Right hindlimb (tissue), 1 donor: ENCODE results near the gene STOML3.

Source experiments
- DNase-seq: peaks from one replicate; pipeline ENCODE4 v3.0.0-alpha.2; 2018

The STOML3 gene

GRCh38 chr13:38979891-38980749 lies 10.5 kb downstream of the STOML3 start:
- peak; percentile 89 for DNase-seq

- DNase-seq, result no peak
These were observed 20.1 kb downstream of the STOML3 start for GRCh38 chr13:38970380-38971051.

- no peak for DNase-seq
These were observed 21.4 kb downstream of the STOML3 start for GRCh38 chr13:38969187-38969586.

GRCh38 chr13:38967446-38967845 lies 23.2 kb downstream of the STOML3 start:
- no peak for DNase-seq

GRCh38 chr13:38965281-38965680 lies 25.4 kb downstream of the STOML3 start:
- DNase-seq, result no peak

- no peak for DNase-seq
These were observed 30.5 kb downstream of the STOML3 start for GRCh38 chr13:38960175-38960574.

GRCh38 chr13:38957794-38958592 lies 32.6 kb downstream of the STOML3 start:
- no peak for DNase-seq

- DNase-seq, result no peak
These were observed 35.8 kb downstream of the STOML3 start for GRCh38 chr13:38954844-38955243.

- no peak for DNase-seq
These were observed 36.3 kb downstream of the STOML3 start for GRCh38 chr13:38954291-38954690.

- no peak for DNase-seq
These were observed 37.8 kb downstream of the STOML3 start for GRCh38 chr13:38952827-38953226.

GRCh38 chr13:38951525-38952313 lies 38.9 kb downstream of the STOML3 start:
- DNase-seq, result no peak

GRCh38 chr13:38950987-38951386 lies 39.6 kb downstream of the STOML3 start:
- no peak for DNase-seq

- no peak for DNase-seq
These were observed 43.6 kb downstream of the STOML3 start for GRCh38 chr13:38947054-38947453.

GRCh38 chr13:38944219-38944618 lies 46.4 kb downstream of the STOML3 start:
- no peak for DNase-seq

- no peak for DNase-seq
These were observed 47.4 kb downstream of the STOML3 start for GRCh38 chr13:38943231-38943630.

GRCh38 chr13:38941353-38941945 lies 49.2 kb downstream of the STOML3 start:
- DNase-seq, result no peak

- no peak for DNase-seq
These were observed 56.8 kb downstream of the STOML3 start for GRCh38 chr13:38933786-38934185.

- DNase-seq, result no peak
These were observed 68.5 kb downstream of the STOML3 start for GRCh38 chr13:38922170-38922569.

- DNase-seq, result no peak
These were observed 69.5 kb downstream of the STOML3 start for GRCh38 chr13:38921081-38921480.
